SH-SY5Y (cell line): ENCODE measurements around the gene ARL10.

Experiments
- GATA2 ChIP-seq: IDR thresholded peaks from 2 replicates; pipeline ENCODE4 v1.6.1; 2011; ENCODE audit warnings: mild to moderate bottlenecking, low read depth, low read length
- GATA3 ChIP-seq: IDR thresholded peaks from 2 replicates; pipeline ENCODE4 v1.6.1; 2011; ENCODE audit warnings: low read depth, mild to moderate bottlenecking, low read length, moderate library complexity

Gene ARL10

GRCh38 chr5:176420086-176420485 is 54.8 kb downstream of the ARL10 start:
- TF ChIP-seq GATA2: no peak
- no peak for TF ChIP-seq GATA3

- TF ChIP-seq GATA3 (no peak), GATA2 (no peak)
Observed at GRCh38 chr5:176420972-176421544, 55.8 kb downstream of the ARL10 start.

DNA sequence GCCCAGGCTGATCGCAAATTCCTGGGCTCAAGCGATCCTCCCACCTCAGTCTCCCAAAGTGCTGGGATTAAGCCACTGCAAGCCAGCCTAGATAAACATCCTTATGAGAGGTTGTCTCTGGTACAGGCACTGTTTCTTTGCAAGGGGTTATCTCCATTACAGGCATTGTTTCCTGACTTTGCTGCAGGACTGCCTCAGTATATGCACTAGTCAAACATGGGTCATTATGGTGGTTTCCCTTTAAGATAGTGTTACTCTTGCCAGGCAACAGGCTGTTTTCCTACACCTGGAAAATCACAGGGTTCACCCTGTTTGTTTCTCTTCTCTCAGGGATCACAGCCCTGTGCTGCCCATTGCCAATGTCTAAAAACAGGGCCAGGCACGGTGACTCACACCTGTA is 58.9 kb downstream of the ARL10 start:
- no peak for TF ChIP-seq GATA3
- no peak for TF ChIP-seq GATA2

DNA sequence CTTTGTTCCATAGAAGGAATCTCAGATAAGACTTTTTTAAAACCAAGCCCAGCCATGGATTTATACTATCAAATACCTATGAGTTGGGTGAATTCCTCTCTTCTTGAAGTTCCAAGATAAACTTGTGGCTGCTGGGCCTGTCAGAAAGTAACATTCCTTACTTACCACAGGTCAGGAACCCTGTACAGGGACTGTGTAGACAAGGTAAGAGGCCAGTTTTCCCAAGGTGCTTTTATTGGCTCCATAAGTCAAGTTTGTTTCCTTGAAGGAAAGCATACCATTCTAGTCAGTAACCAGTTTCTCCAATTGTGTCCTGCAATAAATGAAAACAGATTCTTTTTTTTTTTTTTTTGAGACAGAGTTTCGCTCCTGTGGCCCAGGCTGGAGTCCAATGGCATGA is 59.9 kb downstream of the ARL10 start:
- TF ChIP-seq GATA3: no peak
- no peak for TF ChIP-seq GATA2

DNA sequence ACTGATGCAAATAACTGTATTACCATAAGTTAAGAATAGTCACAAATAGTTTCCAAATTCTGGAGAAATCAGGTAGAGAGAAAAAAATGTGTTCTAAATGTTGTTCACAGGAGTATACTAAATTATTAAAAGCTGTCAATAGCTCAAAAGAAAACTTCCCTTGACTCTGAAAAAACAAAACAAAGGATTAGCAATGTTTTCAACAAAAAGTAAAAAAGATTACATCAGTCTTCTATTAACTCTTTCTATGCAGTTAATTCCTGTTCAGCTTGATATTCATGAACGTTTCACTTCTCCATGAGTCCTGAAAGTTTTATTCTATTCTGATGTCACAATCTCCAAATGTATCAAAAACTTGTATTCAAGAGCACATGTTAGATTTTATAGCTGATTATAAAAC is 60.5 kb downstream of the ARL10 start:
- TF ChIP-seq GATA2: no peak

- TF ChIP-seq GATA3 (no peak), GATA2 (no peak)
Observed at GRCh38 chr5:176426876-176427275, 61.6 kb downstream of the ARL10 start.

- TF ChIP-seq GATA3 (no peak), GATA2 (no peak)
Observed at GRCh38 chr5:176427971-176428370, 62.7 kb downstream of the ARL10 start.

- TF ChIP-seq GATA2 (no peak), GATA3 (no peak)
Observed at GRCh38 chr5:176429972-176430371, 64.7 kb downstream of the ARL10 start.
